Measurements from ENCODE around the gene GPER1. TPM values are rescaled to one million over a fixed set of nuclear protein-coding genes. Genes with fewer than 3 reads are reported as not detected.

GPER1 gene
- total RNA-seq, 2 experiments from 2014 or later: 34.9 to 75.9 TPM

- no peaks in the 10 kb centered on the region for H3K9me2 ChIP-seq (ENCODE audit: insufficient read depth, low read length)
- no peaks in the 10 kb centered on the region; the same call in 1 of the 2 replicates for H4K20me1 ChIP-seq (ENCODE audit: insufficient read depth, low read length)
- no peak overlapping the region for H3K4me2 ChIP-seq (ENCODE audit: low read length)
- H2AFZ ChIP-seq (ENCODE audit: low read length): no peak overlapping the region
- TF ChIP-seq EZH2phosphoT487 (IDR thresholded peaks at IDR 0.05; ENCODE audit: borderline replicate concordance, low read depth, low read length): no peak
- TF ChIP-seq, protein P1, sequence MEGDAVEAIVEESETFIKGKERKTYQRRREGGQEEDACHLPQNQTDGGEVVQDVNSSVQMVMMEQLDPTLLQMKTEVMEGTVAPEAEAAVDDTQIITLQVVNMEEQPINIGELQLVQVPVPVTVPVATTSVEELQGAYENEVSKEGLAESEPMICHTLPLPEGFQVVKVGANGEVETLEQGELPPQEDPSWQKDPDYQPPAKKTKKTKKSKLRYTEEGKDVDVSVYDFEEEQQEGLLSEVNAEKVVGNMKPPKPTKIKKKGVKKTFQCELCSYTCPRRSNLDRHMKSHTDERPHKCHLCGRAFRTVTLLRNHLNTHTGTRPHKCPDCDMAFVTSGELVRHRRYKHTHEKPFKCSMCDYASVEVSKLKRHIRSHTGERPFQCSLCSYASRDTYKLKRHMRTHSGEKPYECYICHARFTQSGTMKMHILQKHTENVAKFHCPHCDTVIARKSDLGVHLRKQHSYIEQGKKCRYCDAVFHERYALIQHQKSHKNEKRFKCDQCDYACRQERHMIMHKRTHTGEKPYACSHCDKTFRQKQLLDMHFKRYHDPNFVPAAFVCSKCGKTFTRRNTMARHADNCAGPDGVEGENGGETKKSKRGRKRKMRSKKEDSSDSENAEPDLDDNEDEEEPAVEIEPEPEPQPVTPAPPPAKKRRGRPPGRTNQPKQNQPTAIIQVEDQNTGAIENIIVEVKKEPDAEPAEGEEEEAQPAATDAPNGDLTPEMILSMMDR (conservative IDR thresholded peaks at IDR 0.05; ENCODE audit: low read length): no peak
- no peaks in the 10 kb centered on the region for H3K9me3 ChIP-seq (ENCODE audit: low read length)
- no peak for DNase-seq (ENCODE audit: low spot score)
- peaks cover 8% of the 10 kb centered on the region for H3K4me1 ChIP-seq (ENCODE audit: insufficient read depth, low read length, poor library complexity, severe bottlenecking)
- H3K4me3 ChIP-seq (ENCODE audit: low read depth, low read length, poor library complexity, severe bottlenecking): no peak overlapping the region
- intact Hi-C loops (cut with micrococcal nuclease; ENCODE audit: unreplicated experiment): no loop called here
- no peaks in the 10 kb centered on the region for H3K36me3 ChIP-seq (ENCODE audit: insufficient read depth, low read length)
- no peak overlapping the region for H3K27ac ChIP-seq (ENCODE audit: low read depth, low read length, poor library complexity, severe bottlenecking)
- BruUV-seq (replicated peaks): no TSS peak
- CTCF ChIA-PET (ENCODE audit: unreplicated experiment): interaction anchor here (1.4 kb wide), 1 partner anchor 101 kb away, joined by 3 read pairs; no protein-coding TSS in a partner anchor
- POLR2A ChIA-PET: interaction anchor here (0.7 to 0.8 kb wide), 2 partner anchors 10 to 26 kb away, joined by 3 read pairs; no protein-coding TSS in a partner anchor
- H3K79me2 ChIP-seq (ENCODE audit: insufficient read depth, low read depth, low read length): no peaks in the 10 kb centered on the region
These were observed 11.5 kb upstream of the GPER1 start for GRCh38 chr7:1076184-1077072.

DNA sequence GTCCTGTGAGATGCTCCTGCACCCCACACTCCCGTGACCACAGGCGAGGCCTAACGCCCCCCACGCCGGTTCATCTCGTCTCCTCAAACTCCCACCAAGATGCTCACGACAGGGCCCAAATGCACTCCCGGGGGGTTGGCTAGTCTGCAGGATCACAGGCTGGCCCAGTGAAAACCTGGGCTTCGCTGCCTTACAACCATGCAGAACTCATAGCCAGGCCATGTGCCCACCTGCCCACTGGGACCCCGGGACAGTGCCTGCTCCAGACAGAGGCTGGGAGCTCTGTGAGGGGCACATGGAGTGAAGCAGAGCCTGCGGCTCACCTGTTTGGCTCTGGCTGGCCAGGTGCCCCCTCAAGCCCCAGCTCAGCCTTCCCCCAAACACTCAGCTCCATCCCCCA is 9.4 kb upstream of the GPER1 start:
- Histone ChIP-seq H2AFZ (ENCODE audit: low read length) (no peak overlapping the region), H3K79me2 (ENCODE audit: insufficient read depth, low read depth, low read length) (no peaks in the 10 kb centered on the region), H4K20me1 (ENCODE audit: insufficient read depth, low read length) (no peaks in the 10 kb centered on the region; the same call in 1 of the 2 replicates), H3K36me3 (ENCODE audit: insufficient read depth, low read length) (no peaks in the 10 kb centered on the region), H3K4me3 (ENCODE audit: low read depth, low read length, poor library complexity, severe bottlenecking) (no peak overlapping the region), H3K9me2 (ENCODE audit: insufficient read depth, low read length) (no peaks in the 10 kb centered on the region), H3K4me2 (ENCODE audit: low read length) (no peak overlapping the region), H3K4me1 (ENCODE audit: insufficient read depth, low read length, poor library complexity, severe bottlenecking) (no peaks in the 10 kb centered on the region), H3K9me3 (ENCODE audit: low read length) (no peaks in the 10 kb centered on the region), H3K27ac (ENCODE audit: low read depth, low read length, poor library complexity, severe bottlenecking) (no peak overlapping the region)
- no TSS peak for BruUV-seq (replicated peaks)
- POLR2A ChIA-PET: no interaction called here
- CTCF ChIA-PET (ENCODE audit: unreplicated experiment): interaction anchor here (0.6 kb wide), 1 partner anchor 1370 kb away, joined by 3 read pairs; no protein-coding TSS in a partner anchor
- intact Hi-C loops (cut with micrococcal nuclease; ENCODE audit: unreplicated experiment): no loop called here
- no peak for DNase-seq (ENCODE audit: low spot score)
- no peak for TF ChIP-seq EZH2phosphoT487 (IDR thresholded peaks at IDR 0.05; ENCODE audit: borderline replicate concordance, low read depth, low read length)
- TF ChIP-seq, protein P1 (conservative IDR thresholded peaks at IDR 0.05; ENCODE audit: low read length): no peak

GRCh38 chr7:1078985-1079384 is 8.9 kb upstream of the GPER1 start:
- Histone ChIP-seq H3K36me3 (ENCODE audit: insufficient read depth, low read length) (no peaks in the 10 kb centered on the region), H3K79me2 (ENCODE audit: insufficient read depth, low read depth, low read length) (no peaks in the 10 kb centered on the region), H4K20me1 (ENCODE audit: insufficient read depth, low read length) (no peaks in the 10 kb centered on the region; the same call in 1 of the 2 replicates), H3K9me3 (ENCODE audit: low read length) (no peaks in the 10 kb centered on the region), H3K27ac (ENCODE audit: low read depth, low read length, poor library complexity, severe bottlenecking) (no peak overlapping the region), H3K4me1 (ENCODE audit: insufficient read depth, low read length, poor library complexity, severe bottlenecking) (no peaks in the 10 kb centered on the region), H3K4me2 (ENCODE audit: low read length) (no peak overlapping the region), H3K9me2 (ENCODE audit: insufficient read depth, low read length) (no peaks in the 10 kb centered on the region), H3K4me3 (ENCODE audit: low read depth, low read length, poor library complexity, severe bottlenecking) (no peak overlapping the region), H2AFZ (ENCODE audit: low read length) (no peak overlapping the region)
- ChIA-PET POLR2A (no interaction called here), CTCF (ENCODE audit: unreplicated experiment) (interaction anchor here (0.6 kb wide), 1 partner anchor 1370 kb away, joined by 3 read pairs; no protein-coding TSS in a partner anchor)
- intact Hi-C loops (cut with micrococcal nuclease; ENCODE audit: unreplicated experiment): no loop called here
- TF ChIP-seq, protein P1 (conservative IDR thresholded peaks at IDR 0.05; ENCODE audit: low read length): no peak
- TF ChIP-seq EZH2phosphoT487 (IDR thresholded peaks at IDR 0.05; ENCODE audit: borderline replicate concordance, low read depth, low read length): no peak
- no peak for DNase-seq (ENCODE audit: low spot score)
- no TSS peak for BruUV-seq (replicated peaks)

Data from OCI-LY7 (cell line).